GM12891 (cell line): ENCODE measurements around the gene RPA1.

Experiments
- POLR2A ChIP-seq: IDR thresholded peaks from 2 replicates; pipeline ENCODE4 v1.6.1; 2011; ENCODE audit warnings: low read depth, low read length, control low read depth
- POLR2AphosphoS5 ChIP-seq: IDR thresholded peaks from 2 replicates; pipeline ENCODE4 v1.6.1; 2011; ENCODE audit warnings: low read depth, low read length, control low read depth
- TAF1 ChIP-seq: IDR thresholded peaks from 2 replicates; pipeline ENCODE4 v1.6.1; 2011; ENCODE audit warnings: low read depth, low read length, control low read depth

DNA sequence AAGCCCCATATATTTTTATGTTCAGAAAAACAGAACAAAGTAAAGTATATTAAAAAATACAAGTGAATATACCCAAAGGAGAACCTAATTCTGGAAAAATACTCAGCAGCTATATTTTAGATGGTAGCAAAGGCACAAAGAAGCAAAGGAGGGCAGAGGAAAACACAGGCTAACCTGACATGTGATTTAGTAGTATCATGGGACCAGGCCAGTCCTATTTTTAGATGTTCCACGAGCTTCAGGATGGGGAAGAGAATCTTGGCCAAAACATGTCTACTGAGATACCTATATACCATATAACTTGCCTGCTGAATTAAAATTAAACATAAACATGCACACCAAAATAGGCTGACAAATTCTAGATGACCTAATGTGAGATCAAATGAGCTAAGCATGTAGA, 33.0 kb upstream of the RPA1 start:
- no peak for TF ChIP-seq POLR2AphosphoS5
- TF ChIP-seq POLR2A, result no peak
- TF ChIP-seq TAF1, result no peak
